HepG2 (cell line): ENCODE data around the gene CFAP46. TPM values are rescaled to one million over a fixed set of nuclear protein-coding genes. Genes with fewer than 3 reads are reported as not detected.

Experiments
- ATAC-seq: fragments of 200-7000 bp; cut with Tn5 transposase; 3 replicates; pipeline ENCODE4 v1.9.1; 2020; ENCODE audit warnings: mild to moderate bottlenecking, moderate library complexity
- BruUV-seq: library from RNA; stranded (reverse); fragments of 400-500 nt; replicated peaks from 2 replicates; lab custom pipeline; 2021; lab: Mats Ljungman, UMichigan
- CTCF ChIA-PET: fragments of 300-600 bp; formaldehyde crosslinking; extraction: SDS; loops from one replicate; lab custom pipeline; 2021; ENCODE audit warnings: low total read pairs, inconsistent platforms, low intra/inter-chr PET ratio; lab: Yijun Ruan, JAX
- POLR2A ChIA-PET: fragments of 350-600 bp; sonication (Branson Sonifier 250); formaldehyde crosslinking; loops from one replicate; lab custom pipeline; 2020; ENCODE audit warnings: antibody characterized with exemption, inconsistent platforms; lab: Yijun Ruan, JAX
- DNase-seq: peaks from one replicate; pipeline ENCODE4 v3.0.0-alpha.2; 2015; ENCODE audit warnings: low spot score
- FAIRE-seq: peaks from 3 replicates; lab custom pipeline; 2011; peaks lifted over from hg19 to GRCh38; lab: Jason Lieb, UNC
- H2AFZ ChIP-seq: one replicate; pipeline ENCODE4 v1.6.1; 2011; ENCODE audit warnings: low read length, inconsistent platforms
- H3K27ac ChIP-seq: fragments of 300-600 bp; 3 replicates; pipeline ENCODE4 v1.8.0; 2011; ENCODE audit warnings: mixed run types, mild to moderate bottlenecking, mixed read lengths, low read length, inconsistent platforms; ENCODE audit not compliant: insufficient read depth; ENCODE audit errors: extremely low read length
- H3K27me3 ChIP-seq, 2 experiments: fragments of 200-600 bp in 1 of 2; 2 replicates in 1 of 2; 3 replicates in 1 of 2; pipeline versions ENCODE4 v1.6.0 to v1.8.0; 2011; ENCODE audit warnings: low read length in 2 of 2, mild to moderate bottlenecking in 2 of 2, moderate library complexity in 2 of 2, inconsistent platforms in 1 of 2; ENCODE audit not compliant: insufficient read depth in 2 of 2, control insufficient read depth in 1 of 2
- H3K36me3 ChIP-seq, 2 experiments: fragments of 200-600 bp in 1 of 2; replicated peaks in 1 of 2; 2 replicates in 1 of 2; 3 replicates in 1 of 2; pipeline versions ENCODE4 v1.5.1 to v1.8.0; 2011; ENCODE audit warnings: low read length in 2 of 2, inconsistent platforms in 1 of 2; ENCODE audit not compliant: insufficient read depth in 2 of 2, control insufficient read depth in 1 of 2
- H3K4me1 ChIP-seq: 2 replicates; pipeline ENCODE4 v1.5.1; 2012; ENCODE audit warnings: low read length, inconsistent platforms; ENCODE audit not compliant: insufficient read depth
- H3K4me2 ChIP-seq: 2 replicates; pipeline ENCODE4 v1.6.0; 2011; ENCODE audit warnings: low read depth, low read length, inconsistent platforms
- H3K4me3 ChIP-seq, 3 experiments: fragments of 200-600 bp in 1 of 3; sonication (generic), shearing (Covaris generic) in 1 of 3; replicated peaks in 1 of 3; 2 replicates each; pipeline ENCODE4 v1.5.1; 2011 to 2016; ENCODE audit warnings: low read length in 3 of 3, inconsistent platforms in 2 of 3, low read depth in 2 of 3, mild to moderate bottlenecking in 2 of 3, control low read depth in 1 of 3, mixed read lengths in 1 of 3; ENCODE audit not compliant: insufficient read depth in 1 of 3
- H3K79me2 ChIP-seq: one replicate; pipeline ENCODE4 v1.6.1; 2011; ENCODE audit warnings: low read length, inconsistent platforms; ENCODE audit not compliant: insufficient read depth
- H3K9ac ChIP-seq: 2 replicates; pipeline ENCODE4 v1.6.0; 2011; ENCODE audit warnings: mild to moderate bottlenecking, low read depth, low read length, inconsistent platforms; ENCODE audit not compliant: insufficient read depth
- H3K9me3 ChIP-seq: 2 replicates; pipeline ENCODE4 v1.5.1; 2012; ENCODE audit warnings: mild to moderate bottlenecking, low read length
- H4K20me1 ChIP-seq: 2 replicates; pipeline ENCODE4 v1.6.0; 2011; ENCODE audit warnings: inconsistent platforms, mild to moderate bottlenecking, low read length, moderate library complexity; ENCODE audit not compliant: insufficient read depth
- HNRNPUL1 ChIP-seq: fragments of 200-400 bp; formaldehyde crosslinking; IDR thresholded peaks from 2 replicates; pipeline ENCODE4 v1.6.1; 2017; ENCODE audit warnings: low read depth, mild to moderate bottlenecking, low read length, moderate library complexity
- HOXD1 ChIP-seq: sonication (generic); formaldehyde crosslinking; IDR thresholded peaks from 2 replicates; pipeline ENCODE4 v1.5.0; 2020; ENCODE audit warnings: missing genetic modification reagents
- ISX ChIP-seq: sonication (generic); formaldehyde crosslinking; conservative IDR thresholded peaks from 2 replicates; pipeline ENCODE4 v1.5.0; 2020; ENCODE audit warnings: missing genetic modification reagents
- KDM6A ChIP-seq: IDR thresholded peaks from 2 replicates; pipeline ENCODE4 v1.6.1; 2016; ENCODE audit warnings: low read depth
- MYNN ChIP-seq: sonication (generic); formaldehyde crosslinking; IDR thresholded peaks from 2 replicates; pipeline ENCODE4 v1.4.0; 2020; ENCODE audit warnings: mild to moderate bottlenecking, low read depth, missing genetic modification reagents
- ONECUT2 ChIP-seq: sonication (generic); formaldehyde crosslinking; IDR thresholded peaks from 2 replicates; pipeline ENCODE4 v1.4.0; 2020; ENCODE audit warnings: missing genetic modification reagents
- PCBP2 ChIP-seq: fragments of 200-400 bp; formaldehyde crosslinking; optimal IDR thresholded peaks from 2 replicates; pipeline ENCODE3; 2018; ENCODE audit warnings: low read length, low read depth; ENCODE audit not compliant: poor library complexity, severe bottlenecking
- RARG ChIP-seq: sonication (generic); formaldehyde crosslinking; IDR thresholded peaks from 2 replicates; pipeline ENCODE4 v1.4.0; 2020; ENCODE audit warnings: low read depth, mild to moderate bottlenecking, missing genetic modification reagents
- RNF2 ChIP-seq: fragments of 450-650 bp; conservative IDR thresholded peaks from 2 replicates; pipeline ENCODE4 v1.6.1; 2016; ENCODE audit warnings: low read depth
- ZNF207 ChIP-seq: fragments of 450-650 bp; IDR thresholded peaks from 2 replicates; pipeline ENCODE4 v1.6.1; 2016; ENCODE audit warnings: antibody characterized with exemption, borderline replicate concordance
- ZNF615 ChIP-seq: sonication (generic); formaldehyde crosslinking; IDR thresholded peaks from 2 replicates; pipeline ENCODE4 v1.5.0; 2020; ENCODE audit warnings: mild to moderate bottlenecking, missing genetic modification reagents, borderline replicate concordance
- WGBS: methylation state at CpG from one replicate; pipeline ENCODE4 v1.1.6; 2017; ENCODE audit warnings: low lambda C conversion rate; 5-methylcytosine and 5-hydroxymethylcytosine counted together
- in situ Hi-C: cut with HindIII; loops from 2 replicates; pipeline ENCODE4 v1.10.0; 2017; ENCODE audit warnings: low pct_unique_long_range_greater_than_20kb; ENCODE audit not compliant: extremely low pct_ligation_motif_present
- intact Hi-C: fragments of 100-400 bp; cut with micrococcal nuclease; formaldehyde crosslinking; loops from one replicate; pipeline ENCODE4 v1.10.0; 2022; ENCODE audit not compliant: unreplicated experiment
- polyA plus RNA-seq, 8 experiments: library from polyadenylated mRNA; depleted of rRNA in 3 of 8; stranded (reverse) in 7 of 8; unstranded in 1 of 8; fragments of >200 nt; fragmentation: Illumina TruSeq in 4 of 8; extraction: Trizol in 4 of 8; gene quantifications; 2 replicates each; pipeline versions ENCODE4 v1.2.1 to v1.2.3, GENCODE V29; 2011 to 2016; ENCODE audit warnings: low read depth in 4 of 8, missing spikeins in 1 of 8, mixed read lengths in 1 of 8; ENCODE audit not compliant: insufficient read depth in 1 of 8
- total RNA-seq, 5 experiments: library from RNA; depleted of rRNA; stranded (reverse); fragments of >200 nt; fragmentation: Illumina TruSeq; extraction: Trizol; gene quantifications; 2 replicates each; pipeline ENCODE4 v1.2.3, GENCODE V29; 2016; ENCODE audit warnings: low read depth in 1 of 5

The CFAP46 gene
- total and polyA plus RNA-seq, 2 of the 13 experiments (the other 11 are each of a cell fraction or from before 2014, with no cell fraction given): 0.24 to 0.84 TPM

DNA sequence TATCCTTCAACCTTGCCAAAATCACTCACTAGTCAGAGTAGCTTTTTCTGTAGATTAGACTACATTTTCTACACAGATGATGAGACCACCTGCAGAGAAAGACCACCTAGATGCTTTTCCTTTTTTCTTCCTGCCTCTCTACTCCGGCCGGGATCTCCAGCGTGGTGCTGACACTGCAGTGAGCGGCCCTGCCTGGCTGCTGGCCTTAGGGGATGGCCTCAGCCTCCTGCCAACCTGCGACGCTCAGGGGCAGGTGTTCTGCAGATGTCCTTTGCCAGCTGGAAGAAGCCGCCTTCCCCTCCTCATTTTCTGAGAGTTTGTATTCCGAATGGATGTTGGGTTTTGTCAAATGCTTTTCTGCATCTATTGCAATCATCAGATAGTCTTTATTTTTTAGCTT is 113.0 kb downstream of the CFAP46 start:
- whole genome bisulfite sequencing: 17% methylated on average over 8 of the region's 8 CpGs
- no TSS peak for BruUV-seq

GRCh38 chr10:132828681-132829080 is 113.7 kb downstream of the CFAP46 start:
- BruUV-seq: no TSS peak
- no peak for FAIRE-seq
- intact Hi-C loops: no loop called here

More for the DNA sequence above, 113.0 kb downstream of the CFAP46 start:
- Histone ChIP-seq H3K9me3 (peaks cover 22% of the 10 kb centered on the region), H3K9ac (no peak overlapping the region), H4K20me1 (no peaks in the 10 kb centered on the region), H3K4me1 (peaks cover 10% of the 10 kb centered on the region), H3K4me3 (no peak overlapping the region), H3K4me2 (no peak overlapping the region), H3K27me3 (peaks cover under 1 to 43% of the 10 kb centered on the region in 2 experiments; a peak in 4 of 5 replicates), H2AFZ (no peak overlapping the region), H3K79me2 (no peaks in the 10 kb centered on the region), H3K27ac (no peak overlapping the region), H3K36me3 (no peaks in the 10 kb centered on the region)
- no peak for DNase-seq
- CTCF ChIA-PET: no interaction called here
- in situ Hi-C loops (no loop called here), intact Hi-C loops (no loop called here)
- POLR2A ChIA-PET: no interaction called here
- ATAC-seq: no peak
- TF ChIP-seq KDM6A (CRISPR knock-in tag) (no peak), ONECUT2 (CRISPR knock-in tag) (no peak), HOXD1 (CRISPR knock-in tag) (no peak), HNRNPUL1 (no peak), ZNF615 (CRISPR knock-in tag) (no peak), RNF2 (no peak), MYNN (no peak)
- FAIRE-seq: no peak

More at GRCh38 chr10:132828681-132829080, 113.7 kb downstream of the CFAP46 start:
- Histone ChIP-seq H3K79me2 (no peaks in the 10 kb centered on the region), H3K4me2 (no peak overlapping the region), H3K9me3 (peaks cover 22% of the 10 kb centered on the region), H3K9ac (no peak overlapping the region), H3K27me3 (peaks cover 0 to 36% of the 10 kb centered on the region in 2 experiments; a peak in 4 of 5 replicates), H3K4me3 (no peak overlapping the region), H3K4me1 (peaks cover 10% of the 10 kb centered on the region), H3K36me3 (no peaks in the 10 kb centered on the region), H3K27ac (no peak overlapping the region), H2AFZ (no peak overlapping the region), H4K20me1 (no peaks in the 10 kb centered on the region)
- no peak for TF ChIP-seq ONECUT2 (CRISPR knock-in tag)
- no peak for TF ChIP-seq PCBP2
- TF ChIP-seq RARG (CRISPR knock-in tag): no peak
- TF ChIP-seq ISX (CRISPR knock-in tag): no peak
- no peak for TF ChIP-seq ZNF207
- POLR2A ChIA-PET: no interaction called here
- in situ Hi-C loops: no loop called here
- DNase-seq (no peak), ATAC-seq (no peak)
- CTCF ChIA-PET: no interaction called here
- 50% methylated on average over 20 of the region's 20 CpGs for WGBS
